K562 (cell line): ENCODE results near the gene SDR42E2. TPM values are rescaled to one million over a fixed set of nuclear protein-coding genes. Genes with fewer than 3 reads are reported as not detected.

ENCODE experiments used
- BACH1 ChIP-seq: fragments of 200-800 bp; sonication (Bioruptor generic); IDR thresholded peaks from 2 replicates; pipeline ENCODE4 v1.6.1; 2016; ENCODE audit warnings: missing genetic modification characterization, missing compliant biosample characterization
- CEBPG ChIP-seq, 3 experiments: fragments of 200-800 bp in 1 of 3; sonication (Bioruptor generic) in 1 of 3; sonication (generic) in 1 of 3; formaldehyde crosslinking in 1 of 3; IDR thresholded peaks in 2 of 3; conservative IDR thresholded peaks in 1 of 3; 2 replicates each; pipeline versions ENCODE4 v1.6.1 to v1.8.0; 2016 to 2022; ENCODE audit warnings: missing compliant biosample characterization in 2 of 3, missing genetic modification characterization in 2 of 3, mild to moderate bottlenecking in 1 of 3, missing genetic modification reagents in 1 of 3
- CREB1 ChIP-seq, 2 experiments: sonication (generic) in 1 of 2; formaldehyde crosslinking in 1 of 2; IDR thresholded peaks; 2 replicates each; pipeline versions ENCODE4 v1.6.1 to v1.8.0; 2012 to 2022; ENCODE audit warnings: inconsistent platforms in 1 of 2, mild to moderate bottlenecking in 1 of 2, missing genetic modification reagents in 1 of 2, moderate library complexity in 1 of 2
- CREB3 ChIP-seq: fragments of 450-650 bp; conservative IDR thresholded peaks from 2 replicates; pipeline ENCODE4 v1.6.1; 2016; ENCODE audit warnings: missing genetic modification characterization, low read depth, mild to moderate bottlenecking, missing compliant biosample characterization, moderate library complexity
- CREB5 ChIP-seq: fragments of 250-450 bp; sonication (Bioruptor Pico); IDR thresholded peaks from 2 replicates; pipeline ENCODE4 v1.5.0; 2020; ENCODE audit warnings: mild to moderate bottlenecking
- EP300 ChIP-seq: IDR thresholded peaks from 2 replicates; pipeline ENCODE4 v1.6.1; 2012; ENCODE audit warnings: low read length, improper control_type of control experiment
- FOXO4 ChIP-seq: fragments of 450-650 bp; formaldehyde crosslinking; IDR thresholded peaks from 2 replicates; pipeline ENCODE4 v1.4.0; 2020; ENCODE audit warnings: mild to moderate bottlenecking, moderate library complexity
- GABPB1 ChIP-seq: sonication (generic); formaldehyde crosslinking; IDR thresholded peaks from 2 replicates; pipeline ENCODE4 v1.8.0; 2022; ENCODE audit warnings: mild to moderate bottlenecking, missing genetic modification reagents
- GATA2 ChIP-seq: sonication (generic); formaldehyde crosslinking; IDR thresholded peaks from 2 replicates; pipeline ENCODE4 v1.4.0; 2020; ENCODE audit warnings: mild to moderate bottlenecking, missing genetic modification reagents
- GTF2E2 ChIP-seq: fragments of 200-800 bp; sonication (Bioruptor generic); IDR thresholded peaks from 2 replicates; pipeline ENCODE4 v1.6.1; 2016; ENCODE audit warnings: missing genetic modification characterization, missing compliant biosample characterization
- KDM1A ChIP-seq, 2 experiments: fragments of 450-650 bp; IDR thresholded peaks; 2 replicates each; pipeline ENCODE4 v1.6.1; 2016; ENCODE audit warnings: mild to moderate bottlenecking in 2 of 2
- KDM4B ChIP-seq, 2 experiments: fragments of 450-650 bp in 1 of 2; sonication (generic) in 1 of 2; IDR thresholded peaks; 2 replicates each; pipeline ENCODE4 v1.6.1; 2016 to 2017; ENCODE audit warnings: borderline replicate concordance in 2 of 2, antibody characterized with exemption in 1 of 2, low read depth in 1 of 2, mild to moderate bottlenecking in 1 of 2
- KLF6 ChIP-seq: fragments of 250-450 bp; sonication (Bioruptor Pico); IDR thresholded peaks from 2 replicates; pipeline ENCODE4 v1.4.0; 2020; ENCODE audit warnings: mild to moderate bottlenecking, moderate library complexity, borderline replicate concordance
- NCOA4 ChIP-seq: fragments of 450-650 bp; IDR thresholded peaks from 2 replicates; pipeline ENCODE4 v1.6.1; 2018; ENCODE audit warnings: mild to moderate bottlenecking; ENCODE audit not compliant: partially characterized antibody
- RBM14 ChIP-seq: fragments of 200-400 bp; formaldehyde crosslinking; IDR thresholded peaks from 2 replicates; pipeline ENCODE4 v1.6.1; 2018; ENCODE audit warnings: low read depth, mild to moderate bottlenecking, low read length, moderate library complexity, borderline replicate concordance; ENCODE audit not compliant: insufficient read depth
- ZNF695 ChIP-seq: fragments of 450-650 bp; formaldehyde crosslinking; IDR thresholded peaks from 2 replicates; pipeline ENCODE4 v1.4.0; 2020; ENCODE audit warnings: mild to moderate bottlenecking, moderate library complexity
- ZNF764 ChIP-seq: fragments of 250-450 bp; sonication (Bioruptor Pico); IDR thresholded peaks from 2 replicates; pipeline ENCODE4 v1.4.0; 2020; ENCODE audit warnings: low read depth, mild to moderate bottlenecking, moderate library complexity
- ZNF778 ChIP-seq: fragments of 450-650 bp; formaldehyde crosslinking; IDR thresholded peaks from 2 replicates; pipeline ENCODE4 v1.4.0; 2020; ENCODE audit warnings: mild to moderate bottlenecking, moderate library complexity
- polyA plus RNA-seq, 8 experiments: library from polyadenylated mRNA; depleted of rRNA in 4 of 8; stranded (reverse) in 5 of 8; unstranded in 3 of 8; fragments of >200 nt; fragmentation: Nextera tagmentation in 2 of 8; fragmentation: Illumina TruSeq in 1 of 8; extraction: Ambion mirVana in 2 of 8; extraction: Trizol in 1 of 8; gene quantifications; 2 replicates each; pipeline versions ENCODE4 v1.2.1 to v1.2.3, GENCODE V29; 2011 to 2014; ENCODE audit warnings: inconsistent platforms in 1 of 8, missing spikeins in 1 of 8
- total RNA-seq, 7 experiments: library from RNA; depleted of rRNA in 6 of 7; stranded (reverse); fragments of >200 nt in 6 of 7; fragmentation: Illumina TruSeq in 2 of 7; extraction: Trizol in 2 of 7; gene quantifications; 2 replicates each; pipeline versions ENCODE4 v1.2.1 to v1.2.3, GENCODE V29; 2011 to 2021; ENCODE audit warnings: low replicate concordance in 1 of 7

Gene SDR42E2
- total and polyA plus RNA-seq, 9 of the 15 experiments (the other 6 are each of a cell fraction or from before 2014, with no cell fraction given), result 0.03 to 0.07 (median 0.04) TPM; not detected in 4

GRCh38 chr16:22165508-22166285 lies 3.4 kb downstream of the SDR42E2 start (continued):
- TF ChIP-seq BACH1 (tag) (no peak), KDM1A (IDR thresholded peaks at IDR 0.05) (no peak), ZNF695 (CRISPR knock-in tag) (no peak), ZNF778 (CRISPR knock-in tag) (no peak), GTF2E2 (no peak), CEBPG (CRISPR knock-in tag; IDR thresholded peaks at IDR 0.05) (no peak), CEBPG (tag; conservative IDR thresholded peaks at IDR 0.05 in 1 of 2, IDR thresholded peaks at IDR 0.05 in 1 of 2) (no peak), CREB3 (tag) (no peak), KLF6 (no peak), NCOA4 (no peak), GABPB1 (CRISPR knock-in tag) (no peak), GATA2 (no peak), CREB1 (IDR thresholded peaks at IDR 0.05) (no peak), CREB1 (CRISPR knock-in tag; IDR thresholded peaks at IDR 0.05) (no peak), RBM14 (no peak), EP300 (no peak), KDM4B (IDR thresholded peaks at IDR 0.05; ENCODE audit: borderline replicate concordance in 2 of 2, low read depth in 1 of 2) (no peak), FOXO4 (CRISPR knock-in tag) (no peak), CREB5 (CRISPR knock-in tag) (no peak), ZNF764 (no peak)
- TF ChIP-seq, all 486 proteins: peak for 0
